GM18870 (cell line): Measurements from ENCODE around the gene CCDC9B.

ENCODE experiments used
- ATAC-seq: cut with Tn5 transposase; IDR thresholded peaks from one replicate; pipeline ENCODE4 v1.9.1; 2021; ENCODE audit warnings: moderate library complexity; ENCODE audit not compliant: unreplicated experiment

CCDC9B gene

DNA sequence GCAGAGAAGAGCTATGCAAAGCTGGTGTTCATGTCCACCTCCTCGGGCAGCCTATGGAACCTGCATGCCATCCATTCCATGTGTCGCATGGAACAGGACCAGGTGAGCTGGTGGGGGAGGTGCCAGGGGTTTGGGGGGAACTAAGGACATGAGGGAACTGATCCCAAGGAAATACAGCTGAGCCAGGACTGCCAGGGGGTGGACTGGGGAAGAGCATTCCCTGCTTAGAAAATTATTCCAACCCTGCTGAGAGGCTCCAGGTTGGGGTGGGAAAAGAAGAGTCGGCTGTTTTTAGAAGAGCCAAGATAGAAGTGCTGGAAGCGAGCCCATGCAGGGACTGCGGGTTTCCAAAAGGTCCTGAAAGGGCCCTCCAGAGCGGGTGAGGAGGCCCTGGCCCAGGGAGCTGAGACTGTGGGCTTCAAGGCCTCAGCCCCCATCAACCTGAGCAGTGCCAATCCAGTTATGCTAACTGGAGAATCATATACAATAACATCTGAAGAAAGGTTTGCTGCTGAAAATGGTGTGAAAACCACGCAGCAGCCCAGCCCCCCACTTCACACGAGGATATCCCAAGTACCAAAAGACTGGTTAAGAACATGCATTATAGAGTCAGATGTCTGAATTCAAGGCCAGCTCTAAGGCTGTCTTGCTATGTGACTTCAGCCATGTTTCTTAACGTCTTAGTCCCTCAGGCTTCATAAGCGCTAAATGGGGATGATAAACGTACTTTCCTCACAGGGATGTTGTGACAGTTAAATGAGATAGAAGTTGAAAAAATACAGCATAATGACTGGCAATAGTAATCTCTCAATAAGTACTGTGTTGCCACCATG lies 25.1 kb upstream of the CCDC9B start:
- ATAC-seq = no peak

DNA sequence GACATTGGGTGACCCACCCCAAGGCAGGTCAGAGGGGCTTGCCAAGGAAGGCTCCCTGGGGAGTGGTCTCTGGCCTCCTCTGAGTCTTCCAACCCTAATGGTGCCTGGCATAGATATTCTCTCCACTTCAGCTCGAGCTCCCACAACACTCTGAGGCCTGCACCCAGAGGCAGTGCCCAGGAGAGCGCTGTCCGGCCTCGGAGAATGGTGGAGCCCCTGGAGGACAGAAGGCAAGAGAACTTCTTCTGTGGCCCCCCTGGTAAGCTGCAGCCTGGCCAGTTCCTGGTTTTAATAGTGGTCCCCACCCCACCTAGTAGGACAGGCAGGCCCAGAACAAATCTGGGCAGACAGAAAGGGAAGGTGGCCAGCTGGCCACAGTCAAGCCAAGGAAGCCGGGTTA lies 24.3 kb upstream of the CCDC9B start:
- ATAC-seq = no peak

DNA sequence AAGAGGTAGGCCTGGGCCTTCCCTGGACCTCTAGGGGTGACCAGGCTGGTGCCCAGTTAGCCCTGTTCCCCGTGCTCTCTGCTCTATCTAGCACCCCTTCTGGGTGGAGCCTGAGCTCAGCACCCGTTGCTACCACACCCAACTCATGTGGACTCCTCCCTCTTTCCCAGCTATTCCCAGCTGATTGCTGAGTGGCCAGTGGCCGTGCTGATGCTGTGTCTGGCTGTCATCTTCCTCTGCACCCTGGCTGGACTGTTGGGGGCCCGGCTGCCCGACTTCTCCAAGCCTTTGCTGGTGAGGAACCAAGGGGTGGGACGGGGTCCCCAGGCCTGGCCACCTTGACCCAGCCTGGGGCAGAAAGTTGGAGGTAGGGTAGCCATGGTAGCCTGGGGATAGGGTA lies 23.5 kb upstream of the CCDC9B start:
- ATAC-seq = no peak

DNA sequence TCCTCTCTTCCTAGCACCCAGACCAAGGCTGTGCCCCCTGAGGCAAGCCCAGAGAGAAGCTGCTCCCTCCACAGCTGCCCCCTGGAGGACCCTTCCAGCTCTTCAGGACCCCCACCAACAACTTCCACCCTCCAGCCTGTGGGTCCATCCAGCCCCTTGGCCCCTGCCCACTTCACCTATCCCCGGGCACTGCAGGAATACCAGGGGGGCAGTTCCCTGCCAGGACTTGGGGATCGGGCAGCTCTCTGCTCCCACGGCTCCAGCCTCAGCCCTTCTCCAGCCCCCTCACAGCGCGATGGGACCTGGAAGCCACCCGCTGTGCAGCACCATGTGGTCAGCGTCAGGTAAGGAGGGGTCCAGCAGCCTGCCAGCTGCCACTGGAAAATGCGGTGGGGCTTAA lies 22.9 kb upstream of the CCDC9B start:
- ATAC-seq = no peak

DNA sequence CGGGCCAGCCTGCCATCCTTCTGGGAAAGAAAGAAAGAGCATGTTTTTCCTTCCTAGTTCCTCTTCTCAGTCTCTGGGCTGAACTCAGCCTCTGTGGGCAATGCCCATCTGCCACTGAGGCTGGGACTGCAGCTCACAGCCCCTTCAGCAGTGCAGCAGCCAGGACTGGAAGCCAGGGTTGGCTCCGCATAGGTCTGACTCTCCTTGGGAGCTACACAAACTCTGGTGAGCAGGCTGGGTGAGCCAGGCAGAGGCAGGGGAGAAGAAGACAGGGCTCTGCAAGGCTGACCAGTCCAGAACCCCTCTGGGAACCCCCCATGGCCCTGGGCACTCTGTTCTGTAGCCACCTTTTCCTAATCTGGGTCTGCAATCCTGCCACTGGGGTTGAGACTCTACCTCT lies 20.9 kb upstream of the CCDC9B start:
- ATAC-seq = no peak

DNA sequence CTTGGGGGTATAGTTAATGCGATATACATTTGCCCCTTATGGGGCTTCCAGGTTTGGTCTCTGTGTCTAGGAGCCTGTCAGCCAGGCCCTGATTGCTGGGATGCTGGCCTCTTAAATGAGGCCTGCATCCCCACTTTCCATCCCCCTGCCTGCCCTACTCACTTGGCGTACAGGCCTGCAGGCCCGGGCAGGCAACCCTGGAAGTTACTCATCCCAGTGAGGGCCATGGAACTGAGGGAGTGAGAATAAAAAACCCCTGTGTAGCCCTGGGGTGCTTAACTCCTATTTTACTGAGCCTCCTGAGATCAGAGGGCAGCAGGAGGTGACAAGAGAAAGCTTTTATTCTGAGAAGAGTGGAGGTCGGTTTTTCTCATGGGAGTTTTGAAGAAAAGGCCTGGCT lies 19.3 kb upstream of the CCDC9B start:
- ATAC-seq = no peak

DNA sequence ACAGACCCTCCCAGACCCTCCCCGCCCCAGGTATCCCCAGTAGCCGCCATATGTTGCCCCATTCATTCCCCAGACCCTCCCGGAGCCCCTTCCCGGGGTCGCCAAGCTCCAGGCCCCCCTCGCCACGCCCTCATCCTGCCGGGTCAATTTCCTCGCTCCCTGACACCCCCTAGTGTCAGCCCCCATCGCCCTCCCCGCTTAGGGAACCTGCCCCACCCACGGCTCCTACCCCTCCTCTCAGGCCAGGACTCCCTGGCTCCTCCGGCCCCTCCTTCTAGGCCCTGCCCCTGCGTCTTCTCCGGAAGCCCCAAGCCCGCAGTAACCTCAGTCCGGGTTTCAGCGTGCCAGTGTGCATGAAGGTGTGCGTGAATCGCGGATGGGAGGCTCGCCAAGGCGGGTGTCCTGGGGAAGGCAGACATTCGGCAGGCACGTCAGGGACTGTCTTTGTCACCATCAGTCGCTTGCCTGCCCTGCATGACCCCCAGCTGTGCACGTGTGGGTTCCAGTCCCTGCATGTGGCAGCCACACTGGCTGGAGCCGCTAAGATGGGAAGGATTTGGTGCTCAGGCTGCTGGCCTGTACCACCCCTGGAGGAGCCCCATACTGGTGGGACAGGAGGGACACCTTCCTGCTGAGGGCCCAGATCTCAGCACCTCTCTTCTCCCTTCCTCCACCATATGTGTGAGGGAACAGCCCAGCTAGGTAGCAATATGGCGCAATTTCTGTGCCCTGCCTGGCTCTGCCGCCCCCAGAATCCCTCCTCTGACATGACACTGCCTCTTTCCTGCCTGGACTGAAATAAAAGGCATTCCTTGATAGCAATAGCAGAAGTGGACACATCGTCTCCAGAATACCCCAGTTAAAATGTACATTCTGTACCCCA lies 18.0 kb upstream of the CCDC9B start:
- ATAC-seq = no peak

DNA sequence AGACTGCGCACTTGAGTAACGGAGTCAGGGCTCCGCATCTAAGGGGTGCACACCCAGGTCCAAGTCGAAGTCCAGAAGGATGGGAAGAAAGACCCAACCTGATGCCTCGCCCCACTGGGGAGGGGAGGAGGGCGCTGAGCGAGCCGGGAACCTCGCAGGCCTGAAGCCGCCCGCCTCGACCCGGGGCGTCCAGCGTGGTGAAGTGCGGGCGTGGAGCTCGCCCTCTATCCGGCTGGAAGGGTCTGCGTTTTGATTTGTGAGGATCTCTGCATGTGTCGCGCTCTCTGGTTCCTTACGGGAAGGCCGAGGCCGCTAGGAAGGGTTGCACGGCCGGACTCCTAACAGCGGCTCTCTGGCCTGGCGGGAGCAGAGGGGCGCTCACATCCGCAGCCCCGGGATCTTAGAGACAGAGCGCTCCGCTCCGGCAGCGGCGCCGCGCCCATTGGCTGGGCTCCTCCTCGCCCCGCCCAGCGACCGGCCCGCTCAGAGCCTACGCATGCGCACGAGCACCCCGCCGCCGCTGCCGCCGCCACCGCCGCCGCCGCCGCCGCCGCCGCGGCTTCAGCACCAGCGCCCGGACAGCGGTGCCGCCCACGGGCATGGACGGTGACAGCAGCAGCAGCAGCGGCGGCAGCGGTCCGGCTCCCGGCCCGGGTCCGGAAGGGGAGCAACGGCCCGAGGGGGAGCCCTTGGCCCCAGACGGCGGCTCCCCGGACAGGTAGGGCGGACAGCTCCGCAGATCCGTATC lies 17.2 kb upstream of the CCDC9B start, which contains the start of gene DISP2:
TSS of gene DISP2 (plus strand) at position 497 of the 748 bp plus-strand sequence. CDS start at position 600, 103 bp downstream.
- peak; percentile 55 for ATAC-seq

DNA sequence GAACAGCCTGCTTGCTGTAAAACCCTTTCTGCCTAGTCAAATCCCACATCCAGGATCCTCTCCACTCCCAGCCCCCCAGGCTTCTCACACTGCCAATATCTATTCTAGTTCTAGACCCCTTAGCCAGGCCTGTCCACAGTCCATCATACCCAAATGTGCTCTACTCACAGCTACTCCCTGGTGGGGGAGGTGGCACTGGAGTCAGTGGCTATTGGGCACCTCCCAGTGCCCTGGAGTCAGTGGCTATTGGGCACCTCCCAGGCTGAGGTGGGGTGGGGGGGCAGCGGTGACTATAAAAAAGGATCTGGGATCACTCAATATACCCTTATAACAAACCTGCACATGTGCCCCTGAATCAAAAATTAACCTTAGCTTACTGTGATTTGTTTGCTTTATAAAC lies 16.5 kb upstream of the CCDC9B start:
- no peak for ATAC-seq

DNA sequence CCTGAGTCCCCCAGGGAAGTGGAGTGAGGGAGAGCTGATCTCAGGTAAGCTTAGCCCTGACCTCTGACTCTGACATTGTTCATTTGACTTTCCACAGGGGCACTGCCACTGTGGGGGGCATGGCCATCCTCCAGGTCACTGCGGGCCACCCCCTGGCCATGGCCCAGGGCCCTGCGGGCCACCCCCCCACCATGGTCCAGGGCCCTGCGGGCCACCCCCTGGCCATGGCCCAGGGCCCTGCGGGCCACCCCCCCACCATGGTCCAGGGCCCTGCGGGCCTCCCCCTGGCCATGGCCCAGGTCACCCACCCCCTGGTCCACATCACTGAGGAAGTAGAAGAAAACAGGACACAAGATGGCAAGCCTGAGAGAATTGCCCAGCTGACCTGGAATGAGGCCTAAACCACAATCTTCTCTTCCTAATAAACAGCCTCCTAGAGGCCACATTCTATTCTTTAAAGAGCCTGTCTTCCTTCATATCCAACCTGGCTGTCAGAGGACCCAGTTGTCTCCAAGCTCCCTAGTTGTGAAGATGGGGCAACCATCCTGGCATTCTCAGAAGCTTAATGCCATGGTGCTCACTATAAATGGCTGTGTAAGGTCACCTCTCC lies 15.3 kb upstream of the CCDC9B start:
- ATAC-seq = no peak

DNA sequence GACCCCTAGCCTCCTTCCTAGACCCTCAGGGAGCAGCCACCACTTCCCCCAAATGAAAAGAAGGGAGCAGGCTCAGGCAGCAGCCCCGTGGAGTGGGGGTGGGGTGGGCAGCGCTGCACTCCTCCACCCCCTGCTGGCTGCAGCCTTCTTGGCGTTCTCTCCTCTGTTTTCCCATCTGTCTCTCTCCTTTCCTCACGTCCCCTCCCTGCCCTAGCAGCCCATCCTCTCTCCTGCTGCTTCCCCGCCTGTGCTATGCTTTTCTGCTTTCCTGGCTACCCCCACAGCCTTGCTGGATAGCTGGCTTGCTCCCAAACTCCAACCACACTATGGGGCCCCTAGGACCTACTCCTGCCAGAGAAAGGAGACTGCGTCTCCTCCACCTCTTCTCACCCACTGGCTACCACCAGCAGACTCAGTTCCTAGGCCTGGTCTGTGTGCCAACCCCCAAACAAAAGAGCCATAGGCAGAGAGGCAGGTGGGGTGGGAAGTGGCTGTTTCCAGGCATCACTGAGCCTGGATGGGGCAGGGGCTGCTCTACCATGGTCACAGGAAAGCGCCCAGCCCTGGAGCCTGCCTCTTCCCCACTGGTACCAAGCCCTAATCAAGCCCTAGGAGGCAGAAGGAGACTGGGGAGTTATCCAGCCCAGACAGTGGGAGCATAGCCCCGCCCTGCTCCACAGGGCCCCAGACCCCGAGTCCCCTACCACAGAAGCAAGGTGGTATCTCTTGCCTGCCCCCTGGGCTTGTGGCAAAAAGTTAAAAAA lies 13.9 kb upstream of the CCDC9B start:
- no peak for ATAC-seq

DNA sequence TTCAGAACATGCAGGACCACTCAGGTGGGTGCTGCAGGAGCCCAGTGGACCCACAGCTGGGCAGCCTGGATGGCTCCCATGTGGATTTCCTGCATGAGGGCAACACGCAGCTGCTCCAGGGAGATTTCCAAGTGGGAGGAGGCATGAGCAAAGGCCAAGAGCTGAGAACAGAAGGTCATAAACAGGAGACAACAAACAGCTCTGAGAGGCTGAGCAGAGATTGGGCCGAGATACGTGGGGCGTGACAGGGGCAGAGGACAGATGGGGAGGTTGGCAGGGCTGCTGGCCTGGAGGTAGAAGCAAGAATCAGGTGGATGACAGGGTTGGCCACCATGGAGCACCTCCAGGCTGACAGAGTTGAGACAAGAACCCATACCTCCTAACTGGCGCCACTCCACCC lies 13.0 kb upstream of the CCDC9B start:
- ATAC-seq = no peak

DNA sequence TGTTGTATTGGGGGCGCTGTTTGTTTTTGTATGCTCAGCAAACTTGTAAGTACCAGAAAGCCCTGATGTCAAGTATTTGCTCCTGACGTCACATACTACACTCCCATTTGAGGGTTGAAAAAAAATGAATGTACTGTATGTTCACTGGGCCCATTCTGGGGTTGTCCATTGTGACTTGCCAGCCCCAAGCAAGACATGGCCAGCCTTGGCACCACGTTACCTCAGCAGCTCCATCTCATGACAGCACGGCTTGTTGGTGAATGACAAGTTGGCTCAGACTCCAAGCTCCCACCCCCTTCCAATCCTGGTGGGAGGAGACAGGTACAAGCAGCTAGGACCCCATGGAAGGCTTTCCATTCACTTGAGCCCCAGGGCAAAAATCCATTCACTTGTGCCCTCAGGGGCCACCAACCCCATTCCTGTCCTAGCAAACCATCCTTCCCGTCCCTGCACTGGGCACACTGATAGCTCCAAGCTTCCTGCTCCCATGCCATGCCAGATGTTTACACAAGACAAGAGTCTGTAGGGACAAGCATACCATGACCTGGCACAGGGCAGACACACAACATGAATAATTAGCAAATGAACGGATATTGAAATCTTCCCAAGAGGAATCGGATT lies 11.7 kb upstream of the CCDC9B start:
- ATAC-seq = no peak

DNA sequence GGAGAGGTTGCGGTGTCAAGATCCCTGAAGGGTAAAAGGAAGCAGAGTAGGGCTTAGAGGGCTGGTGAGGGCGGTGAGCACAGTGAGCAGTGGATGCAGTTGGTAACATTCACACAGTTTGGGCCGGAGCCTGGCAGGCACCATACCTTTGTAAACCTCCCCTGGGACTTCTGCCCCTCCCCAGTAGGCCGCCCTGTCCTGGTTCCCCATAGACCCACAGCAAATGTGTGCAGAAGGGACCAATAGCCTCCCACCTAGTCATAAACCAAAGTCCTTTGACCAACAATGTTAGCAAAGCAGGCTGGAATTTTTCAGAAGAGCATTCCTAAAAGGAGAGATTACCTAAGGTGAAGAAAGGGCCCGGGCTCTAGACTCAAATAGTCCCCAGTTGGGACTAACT lies 8.4 kb upstream of the CCDC9B start:
- ATAC-seq = no peak

DNA sequence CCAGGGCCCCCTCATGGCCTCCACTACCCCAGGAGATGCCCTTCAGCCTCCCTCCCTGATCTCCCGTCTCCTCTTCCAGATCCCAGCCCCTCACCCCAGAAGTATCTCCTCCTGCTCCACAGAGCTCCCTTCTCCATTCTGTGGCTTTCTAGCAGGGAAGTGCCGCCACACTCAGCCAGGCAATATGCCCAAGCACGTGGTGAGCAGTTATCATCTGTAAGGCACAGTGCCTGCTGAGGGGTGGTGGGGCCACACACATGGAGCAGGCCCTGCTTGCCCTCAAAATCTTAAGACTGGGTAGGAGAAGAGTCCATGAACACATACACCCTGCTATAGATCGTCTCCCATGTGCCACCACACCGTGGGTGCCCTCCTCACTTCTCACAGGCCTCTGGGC lies 7.7 kb upstream of the CCDC9B start:
- no peak for ATAC-seq

DNA sequence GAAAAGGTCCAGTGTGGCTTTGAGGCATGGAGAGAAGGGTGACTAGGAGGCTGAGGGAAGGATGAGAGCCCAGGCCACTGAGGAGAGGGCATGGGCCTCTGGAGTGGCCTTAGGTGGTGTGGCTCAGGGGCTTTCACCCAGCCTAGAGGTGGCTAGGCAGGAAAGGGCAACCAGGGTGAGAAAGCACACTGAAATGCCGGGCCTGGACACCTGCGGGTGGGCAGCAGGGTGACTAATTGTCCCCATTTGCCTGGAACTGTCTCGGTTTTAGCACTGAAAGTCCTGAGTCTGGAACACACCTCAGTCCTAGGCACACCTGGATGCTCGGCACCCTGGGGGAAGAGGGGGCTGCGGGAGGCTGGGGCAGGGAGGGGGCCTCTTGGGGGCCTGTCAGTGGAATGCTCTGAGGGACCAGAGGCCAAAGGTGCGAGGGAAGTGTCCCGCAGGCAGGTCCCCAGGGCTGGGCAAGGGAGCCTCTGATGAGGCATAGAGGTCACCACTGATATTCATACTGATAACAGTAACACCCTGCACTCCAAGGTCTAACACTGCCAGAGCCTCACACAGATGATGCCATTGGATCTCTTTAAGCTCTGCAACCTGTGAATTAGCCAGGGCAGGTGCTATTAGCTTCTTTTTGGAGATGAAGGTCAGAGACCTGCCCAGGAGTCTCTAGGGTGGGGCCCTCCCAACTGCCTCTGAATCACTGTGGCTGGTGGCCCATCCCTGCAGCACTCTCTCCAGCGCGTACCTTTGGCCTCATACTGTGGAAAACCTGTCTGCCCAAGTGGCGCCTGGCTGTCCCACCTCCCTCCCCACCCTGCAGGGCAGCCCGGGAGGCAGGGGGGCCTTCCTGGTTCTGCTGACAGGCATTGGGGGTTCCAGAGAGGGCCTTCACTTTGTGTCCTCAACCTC lies 7.1 kb upstream of the CCDC9B start:
- no peak for ATAC-seq

DNA sequence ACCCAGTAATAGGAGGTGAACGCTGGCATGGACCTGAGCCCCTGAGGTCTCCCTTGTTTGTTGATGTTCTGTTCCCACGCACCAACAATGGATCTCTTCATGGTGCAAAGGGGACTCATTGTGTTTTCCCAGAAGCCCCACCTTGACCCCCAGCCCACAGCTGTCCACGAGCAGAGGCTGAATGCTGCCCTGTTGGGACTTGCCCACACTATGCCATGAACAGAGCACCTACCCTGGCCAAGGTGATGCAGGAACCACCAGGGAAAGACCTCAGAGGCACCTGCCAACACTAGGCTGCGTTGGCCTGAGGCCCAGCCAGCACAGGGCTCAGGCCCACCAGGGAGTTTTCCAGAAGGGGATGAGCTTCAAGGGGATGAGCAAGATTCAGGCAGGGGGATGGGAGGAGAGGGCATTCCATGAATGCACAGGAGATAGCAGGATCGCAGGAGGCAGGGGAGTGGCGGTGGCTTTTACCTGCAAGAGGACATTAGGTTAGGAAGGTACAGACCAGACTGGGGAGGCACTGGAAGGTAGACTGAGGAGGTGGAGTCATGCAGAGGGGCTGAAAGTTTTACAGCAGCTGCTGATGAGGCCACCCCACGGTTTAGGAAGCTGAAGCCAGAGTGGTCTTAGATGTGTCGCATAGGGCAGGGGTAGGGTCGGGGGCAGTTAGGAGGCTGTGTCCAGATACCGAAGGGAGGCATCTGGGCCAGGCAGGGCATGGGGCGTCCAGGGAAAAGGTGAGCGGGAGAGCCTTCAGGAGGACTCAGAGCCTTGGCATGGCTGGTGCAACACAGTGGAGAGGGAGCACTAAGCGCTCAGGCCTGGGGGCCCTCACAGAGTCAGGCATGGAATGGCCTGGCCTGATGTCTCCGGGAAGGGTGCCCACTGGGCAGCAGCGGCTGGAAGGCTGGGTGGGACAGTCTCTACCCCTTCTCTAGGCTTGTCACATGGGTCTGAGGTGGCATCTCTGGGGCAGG lies 6.1 kb upstream of the CCDC9B start:
- ATAC-seq = no peak
